Glutamatergic neuron (in vitro differentiated cells): ENCODE measurements around the gene PPFIA1. TPM values are rescaled to one million over a fixed set of nuclear protein-coding genes. Genes with fewer than 3 reads are reported as not detected.

Experiments
- DNase-seq: peaks from one replicate; pipeline ENCODE4 v3.0.0; 2022
- H3K27ac Mint-ChIP-seq: one replicate; pipeline ENCODE4 v1.8.0; 2020; ENCODE audit warnings: mild to moderate bottlenecking, mixed read lengths, inconsistent platforms; ENCODE audit not compliant: unreplicated experiment
- H3K27me3 Mint-ChIP-seq: one replicate; pipeline ENCODE4 v1.8.0; 2020; ENCODE audit warnings: mild to moderate bottlenecking, moderate library complexity, mixed read lengths, inconsistent platforms; ENCODE audit not compliant: unreplicated experiment
- H3K36me3 Mint-ChIP-seq: one replicate; pipeline ENCODE4 v1.8.0; 2020; ENCODE audit warnings: mild to moderate bottlenecking, mixed read lengths, inconsistent platforms; ENCODE audit not compliant: unreplicated experiment
- H3K4me1 Mint-ChIP-seq: one replicate; pipeline ENCODE4 v1.8.0; 2020; ENCODE audit warnings: mild to moderate bottlenecking, low read depth, mixed read lengths, inconsistent platforms; ENCODE audit not compliant: unreplicated experiment
- H3K4me3 Mint-ChIP-seq: one replicate; pipeline ENCODE4 v1.8.0; 2020; ENCODE audit warnings: mild to moderate bottlenecking, mixed read lengths, inconsistent platforms; ENCODE audit not compliant: unreplicated experiment
- H3K9me3 Mint-ChIP-seq: one replicate; pipeline ENCODE4 v1.8.0; 2020; ENCODE audit warnings: mild to moderate bottlenecking, moderate library complexity, mixed read lengths, inconsistent platforms; ENCODE audit not compliant: unreplicated experiment
- CTCF ChIP-seq: fragments of 200-600 bp; sonication (generic); IDR thresholded peaks from one replicate; pipeline ENCODE4 v1.5.0; 2021; ENCODE audit not compliant: partially characterized antibody, unreplicated experiment
- total RNA-seq: library from RNA; stranded (reverse); fragmentation: NEBNext Ultra II Directional; extraction: Animal tissue kit (Norgen Biotek cat#: 25700); gene quantifications from one replicate; pipeline ENCODE4 v1.2.1, GENCODE V29; 2021; ENCODE audit not compliant: unreplicated experiment

Gene PPFIA1
- total RNA-seq, 1 donor from 2014 or later = 98.6 TPM

GRCh38 chr11:70339066-70339465 is 68.6 kb downstream of the PPFIA1 start:
- Mint-ChIP-seq H3K27me3 (peaks cover 1% of the 10 kb centered on the region), H3K27ac (no peak overlapping the region), H3K4me3 (no peak overlapping the region), H3K36me3 (peaks cover 3% of the 10 kb centered on the region), H3K4me1 (no peaks in the 10 kb centered on the region), H3K9me3 (peaks cover 1% of the 10 kb centered on the region)
- TF ChIP-seq CTCF = no peak
- no peak for DNase-seq

- Mint-ChIP-seq H3K4me3 (no peak overlapping the region), H3K27me3 (peaks cover 2% of the 10 kb centered on the region), H3K36me3 (peaks cover 3% of the 10 kb centered on the region), H3K27ac (peak overlapping the region; percentile 54), H3K4me1 (no peaks in the 10 kb centered on the region), H3K9me3 (peaks cover 4% of the 10 kb centered on the region)
- TF ChIP-seq CTCF = no peak
- no peak for DNase-seq
Observed at GRCh38 chr11:70341881-70342429, 71.5 kb downstream of the PPFIA1 start.

GRCh38 chr11:70343636-70344035 is 73.1 kb downstream of the PPFIA1 start:
- Mint-ChIP-seq H3K4me1 (no peaks in the 10 kb centered on the region), H3K36me3 (peaks cover 3% of the 10 kb centered on the region), H3K27ac (no peak overlapping the region), H3K9me3 (peaks cover 3% of the 10 kb centered on the region), H3K27me3 (peaks cover 2% of the 10 kb centered on the region), H3K4me3 (no peak overlapping the region)
- no peak for DNase-seq
- no peak for TF ChIP-seq CTCF

- no peak for DNase-seq
- no peaks in the 10 kb centered on the region for H3K36me3 Mint-ChIP-seq
- peaks cover 3% of the 10 kb centered on the region for H3K27me3 Mint-ChIP-seq
- H3K4me1 Mint-ChIP-seq = peaks cover 4% of the 10 kb centered on the region
- TF ChIP-seq CTCF = no peak
- no peak overlapping the region for H3K27ac Mint-ChIP-seq
- peaks cover 3% of the 10 kb centered on the region for H3K9me3 Mint-ChIP-seq
- no peak overlapping the region for H3K4me3 Mint-ChIP-seq
Observed at GRCh38 chr11:70348191-70348590, 77.7 kb downstream of the PPFIA1 start.

- DNase-seq = no peak
- Mint-ChIP-seq H3K4me1 (peaks cover 4% of the 10 kb centered on the region), H3K27ac (no peak overlapping the region), H3K36me3 (no peaks in the 10 kb centered on the region), H3K9me3 (peaks cover 3% of the 10 kb centered on the region), H3K4me3 (no peak overlapping the region), H3K27me3 (peaks cover 3% of the 10 kb centered on the region)
- no peak for TF ChIP-seq CTCF
Observed at GRCh38 chr11:70348608-70349007, 78.1 kb downstream of the PPFIA1 start.
